HG03108 (cell line): ENCODE measurements around the gene SETD1A.

Experiments
- ATAC-seq: cut with Tn5 transposase; IDR thresholded peaks from one replicate; pipeline ENCODE4 v1.9.1; 2021; ENCODE audit warnings: moderate library complexity; ENCODE audit not compliant: unreplicated experiment

SETD1A gene

DNA sequence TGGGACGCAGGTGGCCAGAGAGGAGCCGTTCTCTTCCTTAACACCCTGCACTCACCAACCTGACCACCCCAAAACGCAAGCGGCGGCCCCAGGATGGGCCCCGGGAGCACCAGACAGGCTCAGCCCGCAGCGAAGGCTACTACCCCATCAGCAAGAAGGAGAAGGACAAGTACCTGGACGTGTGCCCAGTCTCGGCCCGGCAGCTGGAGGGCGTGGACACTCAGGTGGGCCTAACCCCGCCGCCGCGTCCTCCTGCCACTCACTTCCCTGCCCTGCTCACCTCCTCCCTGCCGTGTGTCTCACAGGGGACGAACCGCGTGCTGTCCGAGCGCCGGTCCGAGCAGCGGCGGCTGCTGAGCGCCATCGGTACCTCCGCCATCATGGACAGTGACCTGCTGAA lies 22.9 kb downstream of the SETD1A start:
- no peak for ATAC-seq

DNA sequence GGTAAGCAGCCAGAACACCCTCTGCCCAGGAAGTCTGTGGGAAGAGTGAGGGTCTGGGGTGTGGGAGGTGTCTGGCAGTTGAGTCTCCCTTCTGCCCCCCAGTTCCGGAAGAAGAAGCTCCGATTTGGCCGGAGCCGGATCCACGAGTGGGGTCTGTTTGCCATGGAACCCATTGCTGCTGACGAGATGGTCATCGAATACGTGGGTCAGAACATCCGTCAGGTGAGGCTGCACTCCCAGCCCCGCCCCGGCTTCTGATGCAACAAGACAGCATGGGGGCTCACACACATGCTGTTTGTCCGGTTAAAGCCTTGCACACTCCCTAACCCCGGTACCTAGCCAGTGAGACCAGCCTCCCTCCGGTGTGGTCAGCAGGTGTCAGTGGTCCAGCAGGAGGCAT lies 23.4 kb downstream of the SETD1A start:
- no peak for ATAC-seq

DNA sequence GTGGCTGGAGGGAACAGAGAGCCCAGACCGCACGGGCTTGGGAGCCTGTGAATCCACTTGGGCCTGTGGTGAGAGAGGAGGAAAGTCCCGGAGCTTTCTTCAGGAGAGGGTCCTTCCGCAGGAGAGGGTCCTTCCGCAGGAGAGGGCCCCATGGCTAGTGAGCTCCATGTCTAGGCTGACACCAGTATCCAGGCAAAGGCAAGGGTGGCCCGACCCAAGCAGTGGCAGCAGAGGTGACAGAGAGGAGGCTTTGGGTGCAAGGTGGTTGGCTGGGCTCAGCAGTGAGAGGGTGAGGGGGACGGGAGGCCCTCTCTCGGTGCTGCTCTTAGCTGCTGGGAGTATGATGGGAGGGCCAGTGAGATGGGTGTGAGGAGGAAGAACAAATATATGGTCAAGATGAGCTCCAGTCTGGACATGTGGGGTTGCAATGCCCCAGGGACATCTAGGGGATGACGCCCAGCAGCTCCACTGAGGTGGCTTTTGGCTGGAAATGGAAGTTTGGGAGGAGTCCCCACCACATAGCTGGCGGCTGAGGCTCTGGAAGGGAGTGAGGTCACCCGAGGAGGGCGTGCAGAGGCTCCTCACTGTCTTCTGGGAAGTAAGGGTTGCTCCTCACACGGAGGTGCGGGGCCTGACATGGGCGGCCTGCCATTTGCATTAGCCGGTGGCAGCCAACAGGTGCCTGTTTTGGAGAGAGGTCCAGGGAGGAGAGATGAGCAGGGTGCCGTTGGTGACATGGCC lies 25.2 kb downstream of the SETD1A start:
- no peak for ATAC-seq

DNA sequence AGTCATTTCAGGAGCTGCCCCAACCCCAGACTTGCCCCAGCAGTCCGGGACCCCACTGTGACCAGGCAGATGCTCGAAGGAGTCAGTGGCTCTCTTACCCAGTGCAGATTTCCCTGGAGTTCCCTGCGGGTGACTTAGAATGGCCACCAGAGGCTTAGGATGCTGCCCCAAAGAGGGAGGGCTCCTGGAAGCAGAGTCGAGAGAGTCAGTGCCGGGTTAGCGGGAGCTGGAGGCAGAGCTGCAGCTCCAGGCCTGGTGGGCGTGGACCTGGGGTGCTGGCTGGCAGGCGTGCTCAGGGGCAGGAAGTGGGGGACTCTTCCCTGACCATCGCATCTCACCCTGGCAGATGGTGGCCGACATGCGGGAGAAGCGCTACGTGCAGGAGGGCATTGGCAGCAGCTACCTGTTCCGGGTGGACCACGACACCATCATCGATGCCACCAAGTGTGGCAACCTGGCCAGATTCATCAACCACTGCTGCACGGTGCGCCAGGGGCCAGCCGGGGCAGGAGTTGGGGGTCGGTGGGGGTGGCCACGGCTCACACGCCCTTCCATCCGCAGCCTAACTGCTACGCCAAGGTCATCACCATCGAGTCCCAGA lies 25.8 kb downstream of the SETD1A start:
- no peak for ATAC-seq

DNA sequence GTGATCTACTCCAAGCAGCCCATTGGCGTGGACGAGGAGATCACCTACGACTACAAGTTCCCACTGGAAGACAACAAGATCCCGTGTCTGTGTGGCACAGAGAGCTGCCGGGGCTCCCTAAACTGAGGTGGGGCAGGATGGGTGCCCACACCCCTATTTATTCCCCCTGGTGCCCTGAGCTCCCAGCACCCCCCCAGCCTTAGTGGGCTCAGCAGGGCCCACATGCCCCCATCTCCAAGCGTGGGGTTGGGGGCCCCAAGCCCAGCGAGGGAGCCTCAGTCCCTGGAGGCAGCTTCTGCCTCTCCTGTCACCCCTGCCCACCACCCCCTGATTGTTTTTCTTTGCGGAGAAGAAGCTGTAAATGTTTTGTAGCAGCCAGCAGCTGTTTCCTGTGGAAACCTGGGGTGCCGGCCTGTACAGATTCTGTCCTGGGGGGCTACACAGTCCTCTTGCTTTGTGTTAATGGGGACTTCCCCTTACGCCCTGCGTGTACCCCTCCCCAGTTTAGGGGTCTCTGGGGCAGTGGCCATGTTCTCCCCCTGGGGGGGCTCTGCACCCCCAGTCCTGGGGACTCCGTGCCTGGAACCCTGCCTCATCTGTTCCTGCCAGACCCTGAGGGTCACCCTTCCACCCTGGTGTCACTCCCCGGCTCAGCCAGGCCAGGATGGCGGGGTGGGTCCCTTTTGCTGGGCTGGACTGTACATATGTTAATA lies 26.5 kb downstream of the SETD1A start:
- ATAC-seq = no peak

DNA sequence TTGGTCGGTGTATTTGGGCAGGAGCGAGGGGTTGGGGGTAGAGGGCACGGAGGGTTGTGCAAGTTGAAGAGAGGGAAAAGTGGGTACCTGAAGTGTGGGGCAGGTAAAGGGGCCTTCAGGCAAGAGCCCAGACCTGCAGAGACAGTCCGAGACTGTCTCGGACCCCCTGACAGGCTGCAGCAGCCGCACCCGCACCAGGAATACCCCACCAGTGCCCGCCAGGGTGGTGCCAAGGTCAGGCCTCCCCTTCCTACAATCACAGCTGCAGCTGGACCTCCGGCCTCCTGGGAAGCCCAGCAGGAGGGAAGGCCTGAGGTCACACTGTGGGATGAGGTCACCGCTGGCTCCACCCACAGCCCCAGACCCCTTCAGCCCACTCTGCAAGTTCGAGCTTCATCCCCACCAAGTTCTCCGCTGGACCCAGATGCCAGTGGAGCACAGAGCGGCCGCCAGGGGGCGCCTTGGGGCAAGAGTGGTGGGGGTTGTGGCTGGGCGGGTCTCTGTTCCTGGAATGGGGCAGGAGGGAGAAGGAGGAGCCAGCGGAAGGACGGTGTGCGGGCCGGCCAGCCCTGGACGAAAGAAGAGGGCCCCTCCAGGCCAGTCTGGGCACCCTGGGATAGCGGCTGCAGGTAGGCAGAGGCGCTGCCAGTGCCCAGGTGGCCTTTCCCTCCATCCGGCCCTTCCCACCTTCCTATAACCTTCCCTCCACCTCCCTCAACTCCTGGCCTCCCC lies 27.3 kb downstream of the SETD1A start, which contains the start of gene HSD3B7:
Gene HSD3B7 (plus strand): TSS at position 539 of the 732 bp plus-strand sequence. CDS start 452 bp downstream, outside the sequence.
- ATAC-seq = peak; percentile 48

DNA sequence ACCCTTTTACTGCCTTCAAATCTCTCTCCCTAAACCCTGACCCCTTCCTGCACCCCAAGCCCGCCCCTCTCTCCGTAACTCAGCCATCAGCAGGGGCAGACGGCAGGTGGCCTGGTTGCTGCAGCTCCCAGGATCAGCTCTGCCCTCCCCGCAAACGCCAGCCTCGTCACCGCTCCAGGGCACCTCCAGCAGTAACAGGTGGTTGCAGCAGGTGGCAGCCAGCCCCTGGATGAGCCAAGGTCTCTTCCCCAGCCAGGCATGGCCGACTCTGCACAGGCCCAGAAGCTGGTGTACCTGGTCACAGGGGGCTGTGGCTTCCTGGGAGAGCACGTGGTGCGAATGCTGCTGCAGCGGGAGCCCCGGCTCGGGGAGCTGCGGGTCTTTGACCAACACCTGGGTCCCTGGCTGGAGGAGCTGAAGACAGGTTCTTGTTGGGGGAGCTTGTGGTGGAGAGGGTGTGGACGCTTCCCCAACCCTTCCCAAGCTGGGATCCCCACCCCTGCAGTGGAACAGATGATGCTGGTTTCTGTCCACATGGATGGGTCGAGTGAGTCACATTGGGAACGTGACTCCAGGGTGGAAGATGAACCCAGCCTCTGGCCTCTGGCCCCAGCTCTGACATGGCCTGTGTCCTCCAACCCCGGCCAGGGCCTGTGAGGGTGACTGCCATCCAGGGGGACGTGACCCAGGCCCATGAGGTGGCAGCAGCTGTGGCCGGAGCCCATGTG lies 28.0 kb downstream of the SETD1A start:
- no peak for ATAC-seq

DNA sequence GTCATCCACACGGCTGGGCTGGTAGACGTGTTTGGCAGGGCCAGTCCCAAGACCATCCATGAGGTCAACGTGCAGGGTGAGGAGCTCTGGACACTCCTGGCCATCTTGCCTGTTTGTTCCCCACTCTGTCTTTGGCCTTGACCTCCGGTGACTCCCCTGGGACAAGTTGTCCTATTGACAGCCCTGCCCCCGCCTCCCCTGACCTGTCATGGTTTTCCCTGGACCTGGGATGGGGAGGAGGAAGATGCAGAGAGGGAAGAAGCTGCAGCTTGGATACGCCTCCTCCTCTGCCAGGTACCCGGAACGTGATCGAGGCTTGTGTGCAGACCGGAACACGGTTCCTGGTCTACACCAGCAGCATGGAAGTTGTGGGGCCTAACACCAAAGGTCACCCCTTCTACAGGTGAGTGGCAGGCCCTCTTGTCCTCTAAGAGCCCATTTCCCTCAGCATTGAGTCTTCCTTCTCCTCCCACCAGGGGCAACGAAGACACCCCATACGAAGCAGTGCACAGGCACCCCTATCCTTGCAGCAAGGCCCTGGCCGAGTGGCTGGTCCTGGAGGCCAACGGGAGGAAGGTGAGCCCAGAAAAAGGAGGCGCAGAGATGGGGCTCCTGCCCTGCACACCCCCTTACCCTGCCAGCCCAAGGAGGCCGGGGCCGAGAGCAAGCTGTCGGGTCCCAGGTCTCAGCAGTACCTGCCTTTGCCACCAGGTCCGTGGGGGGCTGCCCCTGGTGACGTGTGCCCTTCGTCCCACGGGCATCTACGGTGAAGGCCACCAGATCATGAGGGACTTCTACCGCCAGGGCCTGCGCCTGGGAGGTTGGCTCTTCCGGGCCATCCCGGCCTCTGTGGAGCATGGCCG lies 28.8 kb downstream of the SETD1A start:
- no peak for ATAC-seq

DNA sequence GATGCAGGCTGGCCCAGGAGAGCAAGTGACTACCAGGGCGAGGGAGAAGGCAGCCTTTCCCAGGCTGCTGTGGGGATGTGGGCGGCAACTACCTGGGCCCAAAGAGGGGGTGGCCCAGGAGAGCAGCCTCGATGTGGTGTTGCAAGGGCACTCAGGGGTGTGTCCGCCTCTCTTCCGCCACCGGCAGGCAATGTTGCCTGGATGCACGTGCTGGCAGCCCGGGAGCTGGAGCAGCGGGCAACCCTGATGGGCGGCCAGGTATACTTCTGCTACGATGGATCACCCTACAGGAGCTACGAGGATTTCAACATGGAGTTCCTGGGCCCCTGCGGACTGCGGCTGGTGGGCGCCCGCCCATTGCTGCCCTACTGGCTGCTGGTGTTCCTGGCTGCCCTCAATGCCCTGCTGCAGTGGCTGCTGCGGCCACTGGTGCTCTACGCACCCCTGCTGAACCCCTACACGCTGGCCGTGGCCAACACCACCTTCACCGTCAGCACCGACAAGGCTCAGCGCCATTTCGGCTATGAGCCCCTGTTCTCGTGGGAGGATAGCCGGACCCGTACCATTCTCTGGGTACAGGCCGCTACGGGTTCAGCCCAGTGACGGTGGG lies 30.1 kb downstream of the SETD1A start:
- no peak for ATAC-seq

DNA sequence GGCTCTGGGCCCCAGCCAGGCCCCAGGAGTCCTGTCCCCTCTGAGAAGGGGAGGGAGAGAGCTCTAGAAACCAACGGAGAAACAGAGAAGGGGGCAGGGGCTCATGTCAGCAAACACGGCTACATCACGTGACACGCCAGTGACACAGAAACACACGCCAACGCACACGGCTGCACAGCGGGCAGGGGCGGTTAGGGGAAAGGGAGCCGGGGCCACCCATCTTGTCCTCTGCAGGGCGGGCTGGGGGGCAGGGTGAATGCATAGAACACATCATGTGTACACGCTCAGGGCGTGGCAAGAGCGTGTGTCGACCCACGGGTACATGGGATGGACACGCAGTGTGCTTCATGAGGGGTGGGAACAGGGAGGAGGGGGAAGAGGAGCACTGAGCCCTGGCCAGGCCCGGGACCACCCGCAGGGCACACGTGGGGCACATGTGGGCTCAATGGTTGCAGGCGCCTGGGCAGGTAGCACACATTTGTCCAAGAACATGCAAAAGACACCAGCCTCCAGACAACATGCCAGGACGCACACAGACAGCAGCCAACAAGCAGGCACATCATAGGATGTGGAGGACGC lies 32.0 kb downstream of the SETD1A start:
- ATAC-seq = no peak

DNA sequence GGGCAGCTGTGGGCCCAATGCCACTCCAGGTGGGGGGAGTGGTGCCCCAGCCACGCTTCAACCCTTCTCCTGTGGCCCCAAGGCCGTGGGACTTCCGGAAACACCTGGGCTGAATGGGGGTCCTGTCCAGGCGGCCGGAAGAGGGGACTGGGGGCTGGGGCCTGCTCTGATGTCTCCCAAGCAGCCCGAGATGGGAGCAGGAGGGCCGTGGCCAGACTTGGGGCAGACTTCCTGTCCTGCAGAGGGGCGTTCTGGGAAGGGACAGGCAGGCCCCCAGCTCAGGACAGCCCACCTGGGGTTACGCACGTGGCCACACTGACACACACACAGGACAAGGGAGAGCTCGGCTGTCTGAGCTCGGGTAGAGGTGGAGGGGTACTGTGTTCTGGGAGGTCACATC lies 32.6 kb downstream of the SETD1A start:
- ATAC-seq = no peak

DNA sequence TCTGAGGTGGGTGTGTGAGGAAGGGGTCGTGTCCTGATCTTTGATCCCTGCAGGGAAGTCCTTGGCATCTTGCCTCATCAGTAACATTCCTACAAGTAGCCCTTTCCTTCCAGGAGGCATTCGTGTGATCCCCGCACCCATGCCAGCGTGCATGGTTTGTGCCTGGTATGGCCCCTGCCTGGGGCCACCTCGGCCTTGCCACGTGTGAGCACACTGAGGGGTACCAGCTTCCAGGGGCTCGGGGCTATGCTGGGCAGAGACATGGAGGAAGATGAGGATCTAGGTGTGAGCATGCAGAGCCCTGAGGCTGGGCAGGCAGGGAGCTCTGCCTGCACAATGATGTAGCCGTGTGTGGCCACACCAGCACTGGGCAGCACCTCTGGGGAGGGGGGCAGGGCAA lies 33.5 kb downstream of the SETD1A start:
- no peak for ATAC-seq

DNA sequence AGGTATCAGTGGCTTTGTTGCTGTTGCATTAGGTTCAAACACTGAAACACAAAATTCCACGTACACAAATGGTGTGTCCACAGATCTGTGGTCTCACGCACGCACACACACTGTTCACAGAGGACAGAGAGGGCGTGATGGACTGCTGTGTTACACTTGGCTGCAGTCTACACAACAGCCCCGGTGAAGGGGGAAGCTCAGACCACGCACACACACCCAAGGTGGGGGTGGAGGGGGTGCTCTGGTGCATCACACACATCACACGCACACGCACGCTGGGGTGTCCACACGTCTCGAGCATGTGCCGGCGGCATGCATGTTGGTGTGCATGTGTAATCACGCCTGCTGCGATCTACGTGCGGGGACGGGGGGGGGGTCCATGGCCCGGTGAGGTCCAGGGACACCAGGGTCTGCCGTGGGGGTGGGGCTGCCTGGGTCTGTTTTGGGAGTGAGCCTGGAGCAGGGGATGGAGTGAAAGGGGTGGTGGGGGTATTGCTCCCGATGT lies 34.8 kb downstream of the SETD1A start:
- ATAC-seq = no peak

DNA sequence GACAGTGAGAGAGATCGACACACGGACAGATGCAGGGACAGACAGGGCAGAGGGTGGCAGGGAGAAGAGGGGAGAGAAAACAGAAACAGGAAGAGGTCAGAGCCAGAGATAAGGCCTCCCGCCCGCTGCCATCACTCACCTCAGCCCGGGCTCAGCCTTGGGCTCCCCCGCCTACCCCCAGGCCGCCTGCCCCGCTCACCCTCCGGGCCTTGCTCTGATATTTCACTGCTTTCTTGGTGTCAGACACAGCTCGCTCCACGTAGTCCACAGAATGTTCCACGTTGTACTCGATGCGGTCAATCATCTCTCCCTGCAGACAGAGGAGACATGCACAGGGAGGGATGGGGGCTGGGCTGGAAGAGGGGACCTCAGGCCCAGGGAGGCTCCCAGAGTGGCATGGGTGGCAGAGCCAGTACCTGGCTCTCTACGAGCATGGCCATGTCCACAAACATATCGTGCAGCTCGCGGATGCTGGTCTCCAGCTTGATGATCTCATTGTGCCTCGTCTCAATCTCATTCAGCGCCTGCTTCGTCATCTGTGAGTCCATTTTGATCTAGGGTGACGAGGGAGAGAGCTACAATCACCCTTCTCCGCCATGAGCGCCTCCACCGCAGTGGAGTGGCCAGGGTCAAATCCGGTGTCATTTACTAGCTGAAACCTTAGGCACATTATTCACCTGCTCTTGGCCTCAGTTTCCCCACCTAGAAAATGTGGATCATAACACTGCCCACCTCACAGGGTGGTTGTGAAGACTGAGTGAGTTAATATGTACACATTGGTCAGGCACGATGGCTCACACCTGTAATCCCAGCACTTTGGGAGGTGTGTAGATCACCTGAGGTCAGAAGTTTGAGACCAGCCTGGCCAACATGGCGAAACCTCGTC lies 35.6 kb downstream of the SETD1A start:
- no peak for ATAC-seq

DNA sequence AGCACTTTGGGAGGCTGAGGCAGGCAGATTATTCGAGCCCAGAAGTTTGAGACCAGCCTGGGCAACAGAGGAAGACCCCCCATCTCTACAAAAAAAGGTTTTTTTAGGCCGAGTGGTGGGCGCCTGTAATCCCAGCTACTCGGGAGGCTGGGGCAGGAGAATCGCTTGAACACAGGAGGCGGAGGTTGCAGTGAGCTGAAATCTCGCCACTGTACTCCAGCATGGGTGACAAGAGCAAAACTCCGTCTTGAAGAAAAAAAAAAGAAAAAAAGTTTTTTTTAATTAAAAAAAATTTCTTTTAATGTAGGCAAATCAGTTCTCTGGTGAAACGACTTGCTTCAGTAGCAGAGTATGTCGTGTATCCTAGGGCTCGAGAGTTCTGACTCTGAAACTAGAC lies 38.4 kb downstream of the SETD1A start:
- no peak for ATAC-seq

DNA sequence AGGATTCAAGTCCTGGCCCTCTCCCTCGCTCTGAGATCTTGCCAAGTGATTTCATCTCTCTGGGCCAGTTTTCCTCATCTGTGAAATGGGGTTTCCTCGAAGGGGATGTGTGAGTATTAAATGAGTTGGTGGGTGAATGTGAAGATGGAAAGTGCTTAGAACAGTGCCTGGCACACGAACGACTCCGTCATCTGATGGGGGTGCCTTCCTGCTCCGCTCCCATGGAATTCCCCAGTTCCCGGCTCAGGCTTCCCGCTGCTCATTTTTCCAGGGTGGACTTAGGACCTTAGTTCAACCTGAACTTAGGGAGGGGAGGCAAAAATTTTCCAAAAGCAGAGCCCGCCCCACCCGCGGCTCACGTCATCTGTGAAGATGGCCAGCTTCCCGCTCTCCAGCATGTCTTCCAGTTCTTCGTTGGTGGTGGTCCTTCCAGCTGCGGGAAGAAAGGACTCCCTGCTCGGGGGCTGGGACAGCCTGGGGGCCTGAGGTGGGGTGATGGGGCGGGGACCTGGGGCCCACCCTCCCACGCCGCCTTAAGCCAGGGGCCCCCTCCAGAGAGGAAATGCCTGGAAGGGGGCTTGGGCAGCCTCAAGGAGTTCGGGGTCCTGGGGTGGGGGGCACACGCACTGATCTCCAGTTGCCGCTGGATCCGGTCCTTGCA lies 38.9 kb downstream of the SETD1A start:
- no peak for ATAC-seq

DNA sequence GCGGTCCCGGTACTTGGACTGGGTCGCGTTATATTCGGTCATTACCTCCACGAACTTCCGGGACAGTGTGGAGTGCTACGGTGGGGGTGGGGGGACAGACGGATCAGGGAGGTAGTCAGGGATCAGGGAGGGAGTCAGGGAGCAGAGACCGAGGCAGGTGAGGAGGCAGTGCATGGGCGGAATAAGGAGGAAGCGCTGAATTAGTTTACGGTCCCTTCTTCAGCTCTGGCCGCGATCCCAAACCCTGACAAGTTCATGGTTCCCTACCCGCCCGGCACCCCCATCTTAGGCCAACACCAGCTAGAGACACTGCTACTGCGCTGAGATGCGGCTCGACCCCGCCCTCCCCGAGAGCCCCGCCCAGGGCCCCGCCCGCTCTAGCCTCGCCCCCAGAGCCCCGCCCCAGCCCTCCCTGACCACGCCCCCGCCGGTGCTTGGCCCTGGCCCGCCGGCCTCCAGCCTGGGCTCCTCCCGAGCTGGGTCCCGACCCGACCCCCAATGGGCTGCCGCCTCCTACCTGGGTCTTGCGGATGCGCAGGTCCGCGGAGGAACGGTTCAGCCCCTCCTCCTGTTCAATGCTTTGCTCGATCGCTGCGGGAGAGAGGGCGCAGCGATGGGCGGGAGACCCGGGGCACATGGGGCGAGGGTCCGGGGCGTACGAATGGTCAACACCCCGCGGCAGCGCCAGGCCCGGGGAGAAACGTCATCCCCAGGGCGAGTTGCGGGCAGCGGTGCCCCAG lies 39.6 kb downstream of the SETD1A start:
- ATAC-seq = no peak
